Measurements from ENCODE around the gene HCN3. TPM values are rescaled to one million over a fixed set of nuclear protein-coding genes. Genes with fewer than 3 reads are reported as not detected.

HCN3 gene
- polyA plus RNA-seq, 1 of the 3 experiments (the other 2 are of a cell fraction) = 9.7 TPM

GRCh38 chr1:155307247-155307740 lies 30.0 kb downstream of the HCN3 start:
- ChIA-PET POLR2A (interaction anchor here (1.4 to 1.9 kb wide), 2 partner anchors 15 to 56 kb away, joined by 4 to 5 read pairs; no protein-coding TSS in a partner anchor), CTCF (interaction anchor here (0.6 to 3.5 kb wide), 22 partner anchors 10 to 222 kb away, joined by 3 to 51 read pairs (median 3); partner anchors contain the start of genes CLK2, HCN3 and RUSC1)
- Histone ChIP-seq H3F3A (replicated peaks; ENCODE audit: insufficient read depth) (peaks cover 12% of the 10 kb centered on the region), H3K9me2 (no peaks in the 10 kb centered on the region), H3K9ac (no peak overlapping the region), H3K27ac (ENCODE audit: low read depth in 2 of 2, low read length in 1 of 2) (no peak overlapping the region), H3K9me3 (no peaks in the 10 kb centered on the region), H4K20me1 (ENCODE audit: insufficient read depth) (no peaks in the 10 kb centered on the region), H3K36me3 (replicated peaks in 1 of 2; ENCODE audit: control insufficient read depth in 1 of 2, insufficient read depth in 2 of 2, low read length in 1 of 2) (no peaks in the 10 kb centered on the region), H3K27me3 (ENCODE audit: insufficient read depth) (no peaks in the 10 kb centered on the region), H3K4me3 (ENCODE audit: low read depth in 2 of 2, low read length in 1 of 2) (no peak overlapping the region; a peak in 1 of 4 replicates), H3K4me1 (ENCODE audit: control insufficient read depth in 1 of 2, insufficient read depth in 2 of 2, low read depth in 1 of 2, low read length in 1 of 2) (peaks cover 0 to 10% of the 10 kb centered on the region in 2 experiments; a peak in 1 of 4 replicates), H3K79me2 (ENCODE audit: insufficient read depth) (peaks cover 30% of the 10 kb centered on the region), H2AFZ (ENCODE audit: low read depth) (no peak overlapping the region), H3K4me2 (no peak overlapping the region)
- WGBS (ENCODE audit: low lambda C conversion rate) = 71% methylated on average over 6 of the region's 6 CpGs
- TF ChIP-seq RAD21 (IDR thresholded peaks at IDR 0.05; ENCODE audit: low read length) (peak; percentile 63), SMC3 (IDR thresholded peaks at IDR 0.05; ENCODE audit: low read depth, low read length) (peak; percentile 44), TCF12 (IDR thresholded peaks at IDR 0.05) (no peak), CTCF (IDR thresholded peaks at IDR 0.05) (peak; percentile 57), SIN3A (IDR thresholded peaks at IDR 0.05; ENCODE audit: borderline replicate concordance, low read depth, low read length) (no peak)
- DNase-seq = no peak

- ChIA-PET POLR2A (interaction anchor here (0.7 to 1.9 kb wide), 5 partner anchors 12 to 57 kb away, joined by 3 to 7 read pairs (median 4); partner anchors contain the start of genes RUSC1 and SCAMP3), CTCF (interaction anchor here (0.7 to 3.5 kb wide), 14 partner anchors 11 to 194 kb away, joined by 3 to 51 read pairs (median 4); partner anchors contain the start of gene HCN3)
- no peaks in the 10 kb centered on the region for H3K9me2 ChIP-seq
- peak within 1 kb of the TSS; percentile 84 for H3K9ac ChIP-seq
- peak within 1 kb of the TSS; percentile 82 for H2AFZ ChIP-seq (ENCODE audit: low read depth)
- H3K9me3 ChIP-seq = no peaks in the 10 kb centered on the region
- H3F3A ChIP-seq (replicated peaks; ENCODE audit: insufficient read depth) = peaks cover 12% of the 10 kb centered on the region
- H4K20me1 ChIP-seq (ENCODE audit: insufficient read depth) = no peaks in the 10 kb centered on the region
- peak within 1 kb of the TSS; percentile 74 to 76 for H3K4me3 ChIP-seq (ENCODE audit: low read depth in 2 of 2, low read length in 1 of 2)
- 1% methylated on average over 39 of the region's 51 CpGs for WGBS (ENCODE audit: low lambda C conversion rate)
- peak within 1 kb of the TSS; percentile 79 to 92 for H3K27ac ChIP-seq (ENCODE audit: low read depth in 2 of 2, low read length in 1 of 2)
- peak; percentile 94 for DNase-seq
- peaks cover 3 to 7% of the 10 kb centered on the region in 2 experiments for H3K36me3 ChIP-seq (replicated peaks in 1 of 2; ENCODE audit: control insufficient read depth in 1 of 2, insufficient read depth in 2 of 2, low read length in 1 of 2)
- H3K4me2 ChIP-seq = peak within 1 kb of the TSS; percentile 85
- H3K27me3 ChIP-seq (ENCODE audit: insufficient read depth) = no peaks in the 10 kb centered on the region
- H3K79me2 ChIP-seq (ENCODE audit: insufficient read depth) = peaks cover 30% of the 10 kb centered on the region
- peaks cover 0 to 10% of the 10 kb centered on the region in 2 experiments; a peak in 1 of 4 replicates for H3K4me1 ChIP-seq (ENCODE audit: control insufficient read depth in 1 of 2, insufficient read depth in 2 of 2, low read depth in 1 of 2, low read length in 1 of 2)
- no peak for TF ChIP-seq FOXJ3 (CRISPR knock-in tag; IDR thresholded peaks at IDR 0.05)
- peak; percentile 78; the same call in 1 of the 2 replicates for TF ChIP-seq RFX5 (IDR thresholded peaks at IDR 0.05; ENCODE audit: low read length)
- peak; percentile 86; the same call in 1 of the 2 replicates for TF ChIP-seq SIN3A (IDR thresholded peaks at IDR 0.05; ENCODE audit: borderline replicate concordance, low read depth, low read length)
- 0 out of 2 replicates have a peak, but pooled peaks have one; percentile 21 for TF ChIP-seq USF2 (IDR thresholded peaks at IDR 0.05; ENCODE audit: borderline replicate concordance, low read depth, low read length)
- peak; percentile 41 for TF ChIP-seq TAF1 (IDR thresholded peaks at IDR 0.05; ENCODE audit: borderline replicate concordance, low read depth, low read length)
- TF ChIP-seq TEAD4 (IDR thresholded peaks at IDR 0.05; ENCODE audit: borderline replicate concordance, insufficient read depth) = no peak
- TF ChIP-seq JUND (IDR thresholded peaks at IDR 0.05) = no peak
- no peak for TF ChIP-seq FOXM1 (IDR thresholded peaks at IDR 0.05; ENCODE audit: low read depth)
- no peak for TF ChIP-seq RAD21 (IDR thresholded peaks at IDR 0.05; ENCODE audit: low read length)
- no peak for TF ChIP-seq MEF2A (IDR thresholded peaks at IDR 0.05; ENCODE audit: borderline replicate concordance, low read depth)
- TF ChIP-seq IRF3 (IDR thresholded peaks at IDR 0.05; ENCODE audit: low read depth, low read length) = peak; percentile 27; the same call in 1 of the 2 replicates
- peak; percentile 60; the same call in 1 of the 2 replicates for TF ChIP-seq MXI1 (IDR thresholded peaks at IDR 0.05; ENCODE audit: low read depth, low read length)
- TF ChIP-seq ZBTB33 (IDR thresholded peaks at IDR 0.05; ENCODE audit: borderline replicate concordance, low read depth) = peak; percentile 99
- no peak; the same call in 1 of the 2 replicates for TF ChIP-seq MAX (IDR thresholded peaks at IDR 0.05; ENCODE audit: low read depth)
- TF ChIP-seq GATA2 (CRISPR knock-in tag; IDR thresholded peaks at IDR 0.05) = peak; percentile 63
These were observed 31.5 kb downstream of the HCN3 start, which contains the start of gene FDPS for GRCh38 chr1:155308493-155309422. Gene FDPS (plus strand): TSS chr1:155308866. CDS start chr1:155309790, 924 bp downstream.
